BE2C (cell line): ENCODE results near the gene ARPC5L.

ENCODE experiments used
- DNase-seq: peaks from one replicate; pipeline ENCODE4 v3.0.0-alpha.2; 2020
- H3K27me3 ChIP-seq: fragments of 250-450 bp; sonication (Bioruptor Pico); 2 replicates; pipeline ENCODE4 v1.5.1; 2020; ENCODE audit warnings: mild to moderate bottlenecking
- H3K36me3 ChIP-seq: fragments of 250-450 bp; sonication (Bioruptor Pico); 2 replicates; pipeline ENCODE4 v1.5.1; 2020; ENCODE audit warnings: mild to moderate bottlenecking
- H3K4me1 ChIP-seq: fragments of 250-450 bp; sonication (Bioruptor Pico); 2 replicates; pipeline ENCODE4 v1.5.1; 2020
- H3K4me3 ChIP-seq: 2 replicates; pipeline ENCODE4 v1.5.1; 2011; ENCODE audit warnings: low read depth, low read length
- H3K9me3 ChIP-seq: fragments of 250-450 bp; sonication (Bioruptor Pico); 2 replicates; pipeline ENCODE4 v1.5.1; 2020
- TF ChIP-seq, protein P1 (sequence below): IDR thresholded peaks from 2 replicates; pipeline ENCODE4 v1.5.1; 2012; ENCODE audit warnings: mild to moderate bottlenecking, low read depth, low read length

ARPC5L gene

DNA sequence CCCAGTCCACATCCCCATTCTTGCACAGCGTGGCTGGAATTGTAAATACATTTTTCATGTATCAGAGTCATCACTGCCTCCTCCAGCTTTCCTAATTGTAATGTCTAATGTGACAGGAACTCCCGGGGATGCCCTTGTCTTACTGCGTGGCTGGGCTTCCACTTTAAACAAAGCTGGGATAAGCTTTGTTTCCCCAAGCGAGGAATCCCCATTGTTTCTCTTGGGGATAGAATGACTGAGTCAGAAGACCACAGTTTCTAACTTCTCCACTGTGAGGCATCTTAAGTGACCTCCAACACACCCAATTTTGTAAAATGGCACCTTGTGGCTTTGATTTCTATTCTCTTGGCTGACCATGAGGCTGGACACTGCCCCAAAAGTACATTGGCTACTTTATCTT is 22.4 kb downstream of the ARPC5L start:
- Histone ChIP-seq H3K4me3 (no peak overlapping the region), H3K36me3 (peaks cover 8% of the 10 kb centered on the region), H3K4me1 (no peaks in the 10 kb centered on the region), H3K27me3 (no peaks in the 10 kb centered on the region), H3K9me3 (no peaks in the 10 kb centered on the region)
- no peak for DNase-seq
- TF ChIP-seq, protein P1, sequence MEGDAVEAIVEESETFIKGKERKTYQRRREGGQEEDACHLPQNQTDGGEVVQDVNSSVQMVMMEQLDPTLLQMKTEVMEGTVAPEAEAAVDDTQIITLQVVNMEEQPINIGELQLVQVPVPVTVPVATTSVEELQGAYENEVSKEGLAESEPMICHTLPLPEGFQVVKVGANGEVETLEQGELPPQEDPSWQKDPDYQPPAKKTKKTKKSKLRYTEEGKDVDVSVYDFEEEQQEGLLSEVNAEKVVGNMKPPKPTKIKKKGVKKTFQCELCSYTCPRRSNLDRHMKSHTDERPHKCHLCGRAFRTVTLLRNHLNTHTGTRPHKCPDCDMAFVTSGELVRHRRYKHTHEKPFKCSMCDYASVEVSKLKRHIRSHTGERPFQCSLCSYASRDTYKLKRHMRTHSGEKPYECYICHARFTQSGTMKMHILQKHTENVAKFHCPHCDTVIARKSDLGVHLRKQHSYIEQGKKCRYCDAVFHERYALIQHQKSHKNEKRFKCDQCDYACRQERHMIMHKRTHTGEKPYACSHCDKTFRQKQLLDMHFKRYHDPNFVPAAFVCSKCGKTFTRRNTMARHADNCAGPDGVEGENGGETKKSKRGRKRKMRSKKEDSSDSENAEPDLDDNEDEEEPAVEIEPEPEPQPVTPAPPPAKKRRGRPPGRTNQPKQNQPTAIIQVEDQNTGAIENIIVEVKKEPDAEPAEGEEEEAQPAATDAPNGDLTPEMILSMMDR, result no peak

DNA sequence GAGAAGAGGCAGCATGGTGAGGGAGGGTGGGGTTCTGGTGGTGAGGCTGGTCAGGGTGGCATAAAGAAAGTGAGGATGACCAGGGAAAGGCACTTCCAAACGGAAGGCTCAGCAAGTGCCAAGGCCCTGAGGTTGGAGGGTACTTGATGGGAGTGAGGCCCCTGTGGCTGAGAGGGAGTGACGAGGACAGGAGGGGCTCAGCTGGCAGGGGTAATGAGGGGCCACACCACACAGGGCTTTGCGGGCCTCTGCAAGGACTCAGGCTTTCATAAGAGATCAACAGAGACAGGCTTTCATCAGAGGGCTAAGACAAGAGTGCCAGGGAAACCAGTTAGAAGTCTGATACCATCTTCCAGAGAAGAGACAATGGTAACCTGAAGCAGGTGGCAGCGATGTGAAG is 23.6 kb downstream of the ARPC5L start:
- peaks cover 4% of the 10 kb centered on the region; the same call in 1 of the 2 replicates for H3K36me3 ChIP-seq
- TF ChIP-seq, protein P1, result no peak

DNA sequence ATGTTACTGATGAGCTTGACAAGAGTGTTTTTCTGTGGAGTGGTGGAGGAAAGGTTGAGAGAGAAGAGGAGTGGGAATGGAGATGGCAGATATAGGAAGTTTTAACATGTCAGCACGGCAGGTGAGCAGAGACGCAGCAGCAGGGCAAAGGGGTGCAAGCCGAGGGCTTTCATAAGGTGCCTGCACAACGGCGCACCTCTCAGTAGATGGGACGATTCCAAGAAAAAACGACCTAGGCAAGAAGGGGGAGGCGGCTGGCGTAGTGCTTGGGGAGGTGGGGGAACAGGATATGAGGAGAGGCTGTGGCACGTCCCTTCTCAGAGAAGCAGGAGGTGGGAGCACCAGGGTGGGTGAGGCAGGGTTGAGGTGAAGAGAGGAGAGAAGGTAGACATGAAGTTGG is 24.5 kb downstream of the ARPC5L start:
- Histone ChIP-seq H3K4me3 (no peak overlapping the region), H3K36me3 (peaks cover 3% of the 10 kb centered on the region; the same call in 1 of the 2 replicates), H3K9me3 (no peaks in the 10 kb centered on the region), H3K27me3 (no peaks in the 10 kb centered on the region), H3K4me1 (no peaks in the 10 kb centered on the region)
- TF ChIP-seq, protein P1, result no peak
- DNase-seq, result no peak

More for the DNA sequence above, 23.6 kb downstream of the ARPC5L start:
- Histone ChIP-seq H3K4me3 (no peak overlapping the region), H3K27me3 (no peaks in the 10 kb centered on the region), H3K9me3 (no peaks in the 10 kb centered on the region), H3K4me1 (no peaks in the 10 kb centered on the region)
- no peak for DNase-seq

DNA sequence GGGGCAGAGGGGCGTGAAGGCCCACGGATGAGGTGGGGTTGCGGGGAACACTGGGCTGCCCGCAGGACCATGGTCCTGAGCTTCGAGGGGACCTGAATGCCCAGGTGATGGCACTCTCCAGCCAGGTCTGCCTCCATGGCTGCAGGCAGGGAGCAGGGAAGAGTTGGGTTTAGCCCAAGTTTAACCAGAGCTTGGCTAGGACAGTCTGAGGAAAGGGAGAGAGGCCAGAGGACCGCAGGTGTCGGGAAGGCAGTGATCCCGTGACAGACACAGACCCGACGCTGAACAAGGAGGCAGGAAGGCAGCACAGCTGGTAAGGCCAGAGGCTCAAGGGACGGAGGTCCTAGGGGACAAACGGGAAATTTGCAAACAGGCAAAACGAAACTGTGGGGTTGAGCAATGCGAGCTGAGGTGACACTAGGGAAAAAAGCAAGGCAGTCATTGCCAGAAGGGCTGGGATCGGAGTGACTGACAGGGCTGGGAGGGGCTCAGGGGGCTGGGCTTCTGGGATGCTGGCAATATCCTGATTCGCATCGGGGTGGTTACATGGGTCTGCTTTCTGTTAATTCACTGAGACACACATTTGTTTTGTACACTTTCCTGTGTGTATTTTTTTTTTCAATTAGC is 25.0 kb downstream of the ARPC5L start:
- DNase-seq, result no peak
- no peaks in the 10 kb centered on the region for H3K9me3 ChIP-seq
- TF ChIP-seq, protein P1, result no peak
- H3K36me3 ChIP-seq, result no peaks in the 10 kb centered on the region; the same call in 1 of the 2 replicates
- H3K27me3 ChIP-seq, result no peaks in the 10 kb centered on the region
- H3K4me3 ChIP-seq, result no peak overlapping the region
- no peaks in the 10 kb centered on the region for H3K4me1 ChIP-seq

DNA sequence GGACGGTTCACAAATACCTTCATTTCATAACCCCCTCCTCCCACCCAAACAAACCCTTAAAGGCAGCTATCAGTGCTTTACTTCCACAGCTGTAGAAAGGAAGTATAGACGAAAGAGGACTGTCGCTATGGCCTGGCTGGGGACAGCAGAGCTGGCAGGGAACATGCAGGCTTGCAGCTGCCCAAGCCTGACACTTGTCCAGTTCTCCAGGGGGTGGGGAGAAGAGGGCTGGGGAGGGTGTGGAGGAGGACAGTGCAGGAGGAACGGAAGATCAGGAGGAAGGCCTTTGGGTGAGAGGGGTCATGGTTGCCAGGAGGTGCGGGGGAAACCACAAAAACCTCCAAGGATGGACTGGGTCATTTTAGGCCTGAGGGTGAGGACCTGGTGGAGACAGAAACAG is 25.9 kb downstream of the ARPC5L start:
- Histone ChIP-seq H3K4me1 (no peaks in the 10 kb centered on the region), H3K4me3 (no peak overlapping the region), H3K27me3 (no peaks in the 10 kb centered on the region), H3K36me3 (no peaks in the 10 kb centered on the region), H3K9me3 (no peaks in the 10 kb centered on the region)
- DNase-seq, result no peak
- TF ChIP-seq, protein P1, result no peak

DNA sequence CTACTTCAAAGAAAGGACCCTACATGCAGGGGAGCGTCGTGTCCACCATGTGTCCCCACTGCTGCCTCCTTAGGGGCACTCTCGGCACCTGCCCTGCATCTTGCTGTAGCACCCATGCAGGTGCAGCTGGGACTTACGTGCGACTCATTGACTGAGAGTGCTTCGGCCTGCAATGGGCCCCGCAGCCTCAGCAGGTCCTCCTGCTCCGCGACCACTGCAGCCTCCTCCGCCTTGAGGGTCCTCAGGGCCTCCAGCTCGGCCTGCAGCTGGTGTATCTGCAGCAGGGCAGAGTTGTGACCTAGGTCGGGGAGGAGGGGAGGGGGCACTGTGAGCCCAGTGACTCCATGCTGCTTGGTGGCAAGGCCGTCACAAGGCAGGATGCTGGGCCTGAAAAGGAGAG is 27.1 kb downstream of the ARPC5L start:
- Histone ChIP-seq H3K36me3 (no peaks in the 10 kb centered on the region; the same call in 1 of the 2 replicates), H3K9me3 (no peaks in the 10 kb centered on the region)
- TF ChIP-seq, protein P1, result no peak

More for the DNA sequence above, 27.1 kb downstream of the ARPC5L start:
- no peak for DNase-seq
- H3K4me3 ChIP-seq, result no peak overlapping the region
- no peaks in the 10 kb centered on the region for H3K27me3 ChIP-seq
- H3K4me1 ChIP-seq, result no peaks in the 10 kb centered on the region
